ENCODE data around the gene AEBP2. TPM values are rescaled to one million over a fixed set of nuclear protein-coding genes. Genes with fewer than 3 reads are reported as not detected.

The AEBP2 gene
- total and polyA plus RNA-seq, 2 of the 13 experiments (the other 11 are each of a cell fraction or from before 2014, with no cell fraction given), result 9.2 to 17.9 TPM

- ChIA-PET CTCF (ENCODE audit: low intra/inter-chr PET ratio, low total read pairs) (no interaction called here), POLR2A (no interaction called here)
- Histone ChIP-seq H3K9ac (ENCODE audit: insufficient read depth, low read depth, low read length) (no peak overlapping the region), H3K36me3 (replicated peaks in 1 of 2; ENCODE audit: control insufficient read depth in 1 of 2, insufficient read depth in 2 of 2, low read length in 2 of 2) (peaks cover 8 to 35% of the 10 kb centered on the region in 2 experiments; a peak in 4 of 5 replicates), H3K27me3 (ENCODE audit: control insufficient read depth in 1 of 2, insufficient read depth in 2 of 2, low read length in 2 of 2) (no peaks in the 10 kb centered on the region), H3K79me2 (ENCODE audit: insufficient read depth, low read length) (peaks cover 40% of the 10 kb centered on the region), H3K4me3 (replicated peaks in 1 of 3; ENCODE audit: insufficient read depth in 1 of 3, low read depth in 2 of 3, low read length in 3 of 3) (no peak overlapping the region), H4K20me1 (ENCODE audit: insufficient read depth, low read length) (peaks cover 6% of the 10 kb centered on the region; the same call in 1 of the 2 replicates), H3K4me2 (ENCODE audit: low read depth, low read length) (no peak overlapping the region), H2AFZ (ENCODE audit: low read length) (no peak overlapping the region), H3K27ac (ENCODE audit: extremely low read length, insufficient read depth, low read length) (no peak overlapping the region), H3K4me1 (ENCODE audit: insufficient read depth, low read length) (peaks cover 11% of the 10 kb centered on the region), H3K9me3 (ENCODE audit: low read length) (no peaks in the 10 kb centered on the region)
- no TSS peak for BruUV-seq (replicated peaks)
- ATAC-seq, result no peak
- in situ Hi-C loops (cut with HindIII; ENCODE audit: extremely low pct_ligation_motif_present, low pct_unique_long_range_greater_than_20kb) (no loop called here), intact Hi-C loops (cut with micrococcal nuclease; ENCODE audit: unreplicated experiment) (no loop called here)
- 97% methylated on average over 8 of the region's 8 CpGs for WGBS (ENCODE audit: low lambda C conversion rate)
- no peak for TF ChIP-seq SIX1 (CRISPR knock-in tag; IDR thresholded peaks at IDR 0.05; ENCODE audit: borderline replicate concordance)
- TF ChIP-seq HMGA1 (CRISPR knock-in tag; conservative IDR thresholded peaks at IDR 0.05), result no peak
- TF ChIP-seq ZNF775 (CRISPR knock-in tag; IDR thresholded peaks at IDR 0.05; ENCODE audit: borderline replicate concordance), result no peak
- TF ChIP-seq SATB2 (CRISPR knock-in tag; IDR thresholded peaks at IDR 0.05), result no peak
- no peak for TF ChIP-seq RBM39 (IDR thresholded peaks at IDR 0.05; ENCODE audit: low read depth, low read length, poor library complexity, severe bottlenecking)
- TF ChIP-seq TSC22D2 (CRISPR knock-in tag; IDR thresholded peaks at IDR 0.05; ENCODE audit: borderline replicate concordance), result no peak
- TF ChIP-seq ZMAT5 (CRISPR knock-in tag; IDR thresholded peaks at IDR 0.05; ENCODE audit: borderline replicate concordance, low read depth), result no peak
- TF ChIP-seq HOXA9 (CRISPR knock-in tag; IDR thresholded peaks at IDR 0.05; ENCODE audit: borderline replicate concordance), result no peak
- no peak for TF ChIP-seq ZNF263 (CRISPR knock-in tag; IDR thresholded peaks at IDR 0.05)
- no peak for TF ChIP-seq ZBTB25 (CRISPR knock-in tag; IDR thresholded peaks at IDR 0.05)
- TF ChIP-seq JARID2 (CRISPR knock-in tag; IDR thresholded peaks at IDR 0.05; ENCODE audit: insufficient replicate concordance), result no peak
- no peak for TF ChIP-seq HDAC2 (CRISPR knock-in tag; IDR thresholded peaks at IDR 0.05)
- no peak for TF ChIP-seq U2AF1 (optimal IDR thresholded peaks at IDR 0.05; ENCODE audit: low read depth, low read length)
- no peak for TF ChIP-seq ZNF567 (CRISPR knock-in tag; IDR thresholded peaks at IDR 0.05; ENCODE audit: borderline replicate concordance)
- no peak for TF ChIP-seq TAF1 (CRISPR knock-in tag; IDR thresholded peaks at IDR 0.05)
- no peak for TF ChIP-seq ZNF569 (CRISPR knock-in tag; IDR thresholded peaks at IDR 0.05; ENCODE audit: borderline replicate concordance)
- no peak for TF ChIP-seq ZMYM2 (CRISPR knock-in tag; IDR thresholded peaks at IDR 0.05)
- TF ChIP-seq ZNF580 (CRISPR knock-in tag; IDR thresholded peaks at IDR 0.05; ENCODE audit: borderline replicate concordance, low read depth), result no peak
- FAIRE-seq, result no peak
- DNase-seq (ENCODE audit: low spot score), result no peak
Observed at GRCh38 chr12:19477071-19477470, 37.8 kb downstream of the AEBP2 start.
